ENCODE results near the gene MPRIP.
"Not testable (repeated sequence)": the region's sequence is repeated elsewhere in the genome, so short reads cannot be mapped to it uniquely, and the experiment has no call there.

DNA sequence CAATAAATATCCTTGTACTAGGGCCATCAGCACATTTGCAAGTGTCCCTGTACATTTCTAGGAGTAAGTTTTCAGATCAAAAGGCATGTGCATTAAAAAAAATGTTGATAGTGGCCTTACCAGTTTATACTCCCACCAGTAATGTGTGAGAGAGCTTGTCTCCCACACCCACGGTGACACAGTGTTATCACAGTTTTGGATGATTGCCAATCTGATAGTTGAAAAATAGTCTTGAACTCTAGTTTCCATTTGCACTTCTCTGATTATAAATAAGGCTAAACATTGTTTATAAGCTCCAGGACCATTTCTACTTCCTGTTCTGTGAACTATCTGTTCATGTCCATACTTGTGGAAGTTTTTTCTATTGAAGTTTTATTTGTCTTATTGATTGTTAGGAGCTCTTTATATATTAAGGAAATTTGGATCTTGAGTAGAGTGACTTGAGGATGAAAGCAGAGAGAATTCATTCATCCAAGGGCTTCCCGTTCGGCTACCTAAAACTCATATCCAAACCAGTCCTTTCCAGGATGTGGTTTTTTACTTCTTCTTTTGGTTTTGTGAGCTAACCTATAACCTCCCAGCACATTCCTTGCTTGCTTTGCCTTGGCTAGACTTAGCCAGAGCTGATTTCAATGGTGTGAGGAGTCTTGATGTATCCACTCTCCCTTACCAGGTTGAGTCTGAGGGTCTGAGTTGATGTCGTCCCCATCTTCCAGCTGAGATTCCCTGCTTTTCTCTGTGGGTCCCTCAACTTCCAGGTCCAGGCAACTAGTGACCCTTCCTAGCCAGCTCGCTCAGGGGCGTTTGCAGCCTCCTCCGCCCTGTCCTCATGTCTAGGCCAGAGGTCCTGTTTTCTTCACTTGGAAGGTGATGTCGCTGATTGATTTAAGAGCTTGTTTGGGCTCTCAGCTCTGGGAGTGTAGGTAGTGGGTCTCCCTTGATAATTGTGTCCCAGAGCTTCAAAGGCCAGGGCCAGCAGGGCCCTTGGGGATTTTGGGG is 25.8 kb upstream of the MPRIP start:
- TF ChIP-seq, protein P1, sequence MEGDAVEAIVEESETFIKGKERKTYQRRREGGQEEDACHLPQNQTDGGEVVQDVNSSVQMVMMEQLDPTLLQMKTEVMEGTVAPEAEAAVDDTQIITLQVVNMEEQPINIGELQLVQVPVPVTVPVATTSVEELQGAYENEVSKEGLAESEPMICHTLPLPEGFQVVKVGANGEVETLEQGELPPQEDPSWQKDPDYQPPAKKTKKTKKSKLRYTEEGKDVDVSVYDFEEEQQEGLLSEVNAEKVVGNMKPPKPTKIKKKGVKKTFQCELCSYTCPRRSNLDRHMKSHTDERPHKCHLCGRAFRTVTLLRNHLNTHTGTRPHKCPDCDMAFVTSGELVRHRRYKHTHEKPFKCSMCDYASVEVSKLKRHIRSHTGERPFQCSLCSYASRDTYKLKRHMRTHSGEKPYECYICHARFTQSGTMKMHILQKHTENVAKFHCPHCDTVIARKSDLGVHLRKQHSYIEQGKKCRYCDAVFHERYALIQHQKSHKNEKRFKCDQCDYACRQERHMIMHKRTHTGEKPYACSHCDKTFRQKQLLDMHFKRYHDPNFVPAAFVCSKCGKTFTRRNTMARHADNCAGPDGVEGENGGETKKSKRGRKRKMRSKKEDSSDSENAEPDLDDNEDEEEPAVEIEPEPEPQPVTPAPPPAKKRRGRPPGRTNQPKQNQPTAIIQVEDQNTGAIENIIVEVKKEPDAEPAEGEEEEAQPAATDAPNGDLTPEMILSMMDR (IDR thresholded peaks at IDR 0.05): not testable (repeated sequence)
- TF ChIP-seq POLR2A, EP300 (IDR thresholded peaks at IDR 0.05): not testable (repeated sequence)

Measured in sigmoid colon (tissue), 4 donors.